ENCODE measurements around the gene CPXM2.

GRCh38 chr10:123743441-123744223 lies 148.0 kb downstream of the CPXM2 start:
- TF ChIP-seq MAX (CRISPR knock-in tag; IDR thresholded peaks at IDR 0.05) (no peak), TEAD4 (IDR thresholded peaks at IDR 0.05; ENCODE audit: low read length) (no peak), TEAD4 (CRISPR knock-in tag; IDR thresholded peaks at IDR 0.05; ENCODE audit: borderline replicate concordance) (no peak), BDP1 (IDR thresholded peaks at IDR 0.05; ENCODE audit: insufficient read depth, insufficient read length) (no peak), ELF4 (CRISPR knock-in tag; IDR thresholded peaks at IDR 0.05) (no peak)

All from K562 (cell line).